Activated naive CD4-positive, alpha-beta T cell treated with Interleukin-2 at 50 U/mL for 16 hours (primary cell): ENCODE data around the gene BPIFB4.
"Not testable (repeated sequence)": the region's sequence is repeated elsewhere in the genome, so short reads cannot be mapped to it uniquely, and the experiment has no call there.

ENCODE experiments used
- DNase-seq: peaks from one replicate; pipeline ENCODE4 v3.0.0-alpha.2; 2020

BPIFB4 gene

DNA sequence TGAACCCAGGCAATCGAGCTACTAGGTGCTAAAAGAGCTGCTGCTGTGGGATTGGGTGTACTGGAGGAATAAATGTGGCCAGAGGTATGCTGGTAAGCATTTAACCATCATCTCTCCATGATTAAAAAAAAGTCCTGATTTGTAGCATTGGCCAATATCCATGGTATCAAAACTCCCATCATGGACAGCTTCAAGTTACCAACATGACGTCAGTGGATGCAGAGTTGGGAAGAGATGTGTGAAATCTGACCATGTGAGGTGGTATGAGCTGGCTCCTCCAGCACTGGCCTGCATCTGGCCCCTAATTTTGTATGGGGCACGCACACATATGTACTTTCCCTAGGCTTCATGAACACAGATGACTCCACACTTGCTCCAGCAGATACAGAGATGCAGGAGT is 11.7 kb downstream of the BPIFB4 start:
- DNase-seq, result no peak

DNA sequence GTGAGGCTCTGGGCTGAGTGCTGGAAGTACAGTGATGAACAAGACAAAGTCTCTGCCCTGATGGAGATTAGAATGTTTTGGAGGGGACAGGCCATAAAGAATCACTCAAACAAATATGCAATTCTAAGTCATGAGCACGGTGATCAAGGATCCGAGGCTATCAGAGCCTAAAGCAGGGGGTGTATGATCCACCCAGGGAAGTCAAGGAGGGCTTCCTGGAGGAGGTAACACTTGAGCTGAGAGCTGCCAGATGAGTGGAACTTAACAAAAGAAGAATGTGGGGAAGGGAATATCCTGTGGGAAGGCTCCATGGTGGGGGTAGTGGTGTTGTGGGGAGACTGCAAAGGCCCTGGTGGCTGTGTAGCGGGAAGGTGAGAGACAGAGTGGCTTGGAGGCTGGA is 12.2 kb downstream of the BPIFB4 start:
- DNase-seq, result no peak

DNA sequence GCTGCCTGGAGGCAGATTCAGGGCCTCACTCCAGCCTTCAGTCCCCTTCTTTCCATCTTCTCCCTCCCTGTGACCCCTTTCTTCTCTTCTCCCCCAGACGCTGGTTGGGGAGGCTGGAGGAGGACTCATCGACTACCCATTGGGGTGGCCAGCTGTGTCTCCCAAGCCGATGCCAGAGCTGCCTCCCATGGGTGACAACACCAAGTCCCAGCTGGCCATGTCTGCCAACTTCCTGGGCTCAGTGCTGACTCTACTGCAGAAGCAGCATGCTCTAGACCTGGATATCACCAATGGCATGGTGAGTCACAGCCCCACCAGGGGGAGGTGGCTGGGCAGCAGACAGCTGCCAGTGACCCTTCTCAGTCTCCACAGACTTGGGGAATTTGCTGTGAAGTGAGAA is 12.9 kb downstream of the BPIFB4 start:
- DNase-seq, result no peak

DNA sequence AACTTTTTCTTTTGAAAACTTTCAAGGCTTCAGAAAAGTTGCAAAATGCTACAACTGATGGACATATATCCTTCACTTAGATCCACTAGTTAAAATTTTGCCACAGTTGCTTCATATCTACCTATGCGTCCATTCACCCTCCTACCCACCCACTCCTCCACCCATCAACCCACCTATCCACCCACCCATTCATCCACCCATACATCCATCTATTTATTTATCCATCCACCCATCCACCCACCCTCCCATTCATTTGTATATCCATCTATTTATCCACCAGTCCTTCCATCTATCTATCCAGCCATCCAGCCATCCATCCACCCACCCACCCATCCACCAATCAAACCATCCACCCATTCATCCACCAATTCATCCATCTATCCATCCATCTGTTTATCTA is 13.6 kb downstream of the BPIFB4 start:
- DNase-seq, result no peak

DNA sequence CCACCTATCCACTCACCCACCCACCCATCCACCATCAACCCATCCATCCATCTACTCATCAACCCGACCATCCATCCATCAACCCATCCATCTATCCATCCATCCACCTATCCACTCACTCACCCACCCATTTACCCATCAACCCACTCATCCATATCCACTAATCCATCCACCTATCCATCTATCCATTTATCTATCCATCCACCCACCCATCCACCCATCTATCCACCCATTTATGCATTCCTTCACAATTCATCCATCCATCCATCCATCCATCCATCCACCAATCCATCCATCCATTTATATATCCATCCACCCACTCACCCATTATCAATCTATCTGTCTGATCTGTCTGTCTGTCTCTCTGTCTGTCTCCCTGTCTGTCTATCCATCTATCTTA is 14.1 kb downstream of the BPIFB4 start:
- DNase-seq, result no peak

DNA sequence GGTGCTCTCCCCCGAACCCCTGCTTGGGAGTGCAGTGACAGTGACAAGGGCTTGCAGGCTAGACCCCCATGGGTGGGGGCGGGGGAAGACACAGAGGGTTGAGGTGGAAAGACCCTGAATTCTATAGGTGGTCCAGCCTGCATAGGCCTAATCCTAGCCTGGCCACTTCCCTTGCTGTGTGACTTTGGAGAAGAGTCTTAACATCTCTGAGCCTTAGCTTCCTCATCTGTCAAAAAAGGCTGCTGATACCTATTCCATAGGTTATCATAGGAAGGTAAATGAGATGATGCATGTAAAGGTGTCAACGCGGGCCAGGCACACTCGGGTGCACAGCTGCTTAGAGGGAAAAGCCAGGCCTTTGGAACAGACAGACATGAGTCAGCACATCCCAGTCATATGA is 15.8 kb downstream of the BPIFB4 start:
- no peak for DNase-seq

DNA sequence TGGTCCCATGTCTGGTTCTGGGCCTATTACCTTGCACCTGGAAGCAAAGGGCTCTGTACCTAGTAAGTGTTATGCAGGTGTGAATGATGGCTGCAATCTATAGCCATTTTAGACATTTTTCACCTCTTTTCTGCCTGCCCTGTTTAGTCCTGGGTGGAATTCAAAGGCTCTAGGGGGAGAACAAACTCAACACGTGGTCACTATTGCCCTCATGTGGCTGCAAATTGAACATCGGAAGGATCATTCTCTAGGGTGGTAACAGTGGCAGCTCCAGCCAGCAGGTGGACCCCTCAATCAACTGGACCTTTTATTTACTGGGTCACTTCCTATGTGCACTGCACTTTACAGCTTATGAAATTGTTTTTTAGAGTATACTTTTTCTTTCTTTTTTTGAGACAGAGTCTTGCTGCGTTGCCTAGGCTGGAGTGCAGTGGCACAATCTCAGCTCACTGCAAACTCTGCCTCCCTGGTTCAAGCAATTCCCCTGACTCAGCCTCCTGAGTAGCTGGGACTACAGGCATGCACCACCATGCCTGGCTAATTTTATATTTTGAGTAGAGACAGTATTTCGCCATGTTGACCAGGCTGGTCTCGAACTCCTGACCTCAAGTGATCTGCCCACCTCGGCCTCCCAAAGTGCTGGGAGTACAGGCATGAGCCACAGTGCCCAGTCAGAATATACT is 16.6 kb downstream of the BPIFB4 start:
- peak; percentile 32 for DNase-seq

DNA sequence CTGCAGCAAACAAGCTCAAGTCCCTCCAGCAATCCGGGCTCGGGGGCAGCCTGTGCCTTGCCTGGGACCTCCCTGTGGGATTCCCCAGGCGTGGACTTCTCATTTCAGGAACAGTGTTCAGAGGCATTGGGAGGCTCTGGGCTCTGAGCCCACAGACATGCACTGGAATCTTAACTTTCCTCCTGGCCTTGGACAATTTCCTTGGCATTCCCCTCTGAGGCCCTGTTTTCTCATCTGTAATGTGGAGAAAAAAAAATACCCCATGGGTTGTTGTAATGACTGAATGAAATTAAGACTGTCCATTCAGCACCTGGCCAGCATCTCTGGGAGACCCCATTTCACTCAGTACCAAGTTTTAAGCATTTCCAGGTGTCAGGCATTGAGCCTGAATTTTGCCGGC is 17.6 kb downstream of the BPIFB4 start:
- no peak for DNase-seq

DNA sequence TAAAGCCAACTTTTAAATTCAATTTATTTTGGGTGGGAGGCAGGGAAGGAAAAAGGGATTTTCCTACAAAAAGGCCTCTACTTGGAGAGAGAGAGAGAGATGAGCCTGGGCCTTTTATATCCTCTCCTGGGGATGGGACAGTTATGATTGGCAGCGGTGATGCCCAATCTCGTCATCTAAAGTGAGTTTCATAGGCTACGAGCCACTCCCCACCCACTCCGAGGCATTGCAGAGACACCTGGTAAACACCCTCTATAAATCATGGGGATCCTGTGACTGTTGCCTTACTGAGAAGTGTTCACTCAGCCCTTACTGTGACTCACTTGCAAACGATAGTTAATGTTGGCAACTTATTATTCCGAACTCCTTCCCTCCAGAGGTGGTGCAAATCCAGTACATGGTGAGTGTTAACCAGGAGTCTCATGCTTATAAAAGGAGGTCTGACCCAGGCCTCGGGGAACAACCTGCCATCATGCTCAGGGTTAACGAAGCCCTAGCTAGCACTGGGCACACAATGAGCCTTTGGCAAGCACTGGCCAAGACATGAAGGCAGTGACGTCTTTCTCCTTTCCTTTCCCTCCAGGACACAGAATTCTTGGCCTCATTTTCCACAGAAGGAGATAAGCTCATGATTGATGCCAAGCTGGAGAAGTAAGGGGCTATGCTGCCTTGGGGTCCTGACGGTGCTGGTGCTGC is 20.5 kb downstream of the BPIFB4 start:
- DNase-seq, result no peak

DNA sequence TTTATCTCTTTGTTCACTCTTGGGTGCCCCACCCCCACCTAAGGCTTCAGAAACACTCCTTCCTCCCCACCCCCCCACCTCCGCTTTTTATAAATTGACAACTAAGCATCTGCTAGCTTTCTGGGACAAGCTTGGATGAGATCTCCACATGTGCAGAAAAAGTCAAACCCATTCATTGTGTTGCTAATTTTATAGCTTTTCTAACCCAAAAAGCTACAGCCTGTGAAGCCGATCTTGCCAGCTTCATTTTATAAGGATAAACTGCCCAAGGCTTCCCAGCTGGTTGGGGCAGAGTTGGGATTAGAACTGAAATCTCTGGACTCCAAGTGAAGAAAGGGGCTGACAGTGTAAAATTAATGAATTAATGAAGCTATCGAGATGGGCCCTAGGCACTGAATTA is 24.1 kb downstream of the BPIFB4 start:
- DNase-seq, result no peak

DNA sequence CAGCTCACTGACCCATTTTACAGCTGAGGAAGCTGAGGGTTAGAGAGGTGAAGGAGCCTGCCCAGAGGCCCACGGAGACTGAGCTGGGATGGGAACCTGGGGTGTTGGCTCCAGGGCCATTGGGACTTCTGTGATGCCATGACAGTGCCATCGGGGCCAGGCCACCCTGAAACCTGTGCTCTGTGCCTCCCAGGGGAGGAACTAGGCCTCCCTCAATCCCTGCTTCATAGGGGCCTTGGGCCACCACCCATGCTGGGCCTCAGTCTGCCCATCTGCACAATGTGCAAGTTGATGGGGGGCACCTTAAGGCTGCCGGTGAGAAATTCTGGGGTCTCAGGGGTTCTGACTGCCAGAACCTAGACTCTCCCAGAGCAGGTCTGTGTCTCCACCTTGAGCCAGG is 24.9 kb downstream of the BPIFB4 start:
- no peak for DNase-seq

DNA sequence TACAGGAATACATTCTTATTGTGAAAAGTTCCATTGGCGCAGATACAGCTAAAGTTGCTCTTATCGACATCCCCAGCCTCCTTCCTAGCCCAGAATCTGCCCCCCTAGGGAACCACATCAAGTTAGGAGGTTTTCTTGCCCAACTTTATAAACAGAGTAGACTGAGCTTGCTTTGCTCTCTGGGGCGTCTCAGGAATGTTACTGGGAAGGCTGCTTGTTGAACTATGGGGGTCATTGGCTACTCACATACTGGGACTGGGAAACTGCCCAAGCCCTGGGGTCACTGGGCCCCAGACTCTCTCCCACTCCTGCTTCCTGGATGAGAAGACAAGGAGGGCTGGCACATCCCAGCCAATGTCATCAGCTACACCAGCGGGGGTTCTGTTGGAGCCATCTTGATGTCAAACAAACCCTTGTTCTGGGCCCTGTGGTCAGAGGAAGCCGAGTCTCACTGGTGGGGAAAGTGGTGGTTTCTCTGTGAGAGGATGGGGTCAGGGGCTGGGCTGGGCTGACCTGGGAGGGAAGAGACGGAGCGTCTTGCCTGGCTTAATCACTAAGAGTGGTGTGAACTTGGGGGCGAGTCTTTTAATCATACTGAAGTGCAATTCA is 26.0 kb downstream of the BPIFB4 start:
- DNase-seq, result no peak

DNA sequence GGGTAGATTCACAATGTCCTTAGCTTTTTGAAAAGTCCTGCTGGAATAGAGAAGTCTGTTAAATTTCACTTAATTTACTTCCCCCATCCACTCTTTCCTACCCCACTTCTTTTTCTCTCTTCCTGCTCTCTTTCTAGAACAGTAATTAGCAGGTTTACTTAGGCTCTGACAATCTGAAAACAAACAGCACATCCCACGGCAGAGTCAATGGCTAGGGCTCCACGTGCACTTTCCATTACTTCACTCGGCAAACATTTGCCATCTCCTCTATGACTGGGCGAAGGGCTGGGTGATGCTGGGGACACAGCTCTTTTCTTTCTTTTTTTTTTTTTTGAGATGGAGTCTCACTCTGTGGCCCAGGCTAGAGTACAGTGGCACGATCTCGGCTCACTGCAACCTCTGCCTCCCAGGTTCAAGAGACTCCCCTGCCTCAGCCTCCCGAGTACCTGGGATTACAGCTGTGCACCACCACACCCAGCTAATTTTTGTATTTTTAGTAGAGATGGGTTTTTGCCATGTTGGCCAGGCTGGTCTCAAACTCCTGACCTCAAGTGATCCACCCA is 26.7 kb downstream of the BPIFB4 start:
- not testable (repeated sequence) for DNase-seq

DNA sequence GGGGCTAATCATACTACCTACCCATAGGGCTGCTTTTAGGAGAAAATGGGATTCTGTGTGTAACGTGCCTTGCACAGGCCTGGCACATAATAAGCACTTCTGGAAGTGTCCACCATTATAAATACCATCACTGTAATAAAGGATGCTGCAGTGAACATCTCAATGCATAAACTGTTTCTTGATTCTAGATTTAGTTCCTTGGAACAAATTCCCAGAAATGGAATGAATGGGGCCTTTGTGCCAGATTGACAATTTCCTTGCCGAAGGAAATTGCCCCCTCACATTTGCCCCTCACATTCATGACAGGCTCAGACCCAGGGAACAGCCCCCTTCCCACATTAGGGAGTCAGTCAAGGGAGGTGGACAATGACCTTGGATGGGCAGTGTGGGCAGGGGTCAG is 29.2 kb downstream of the BPIFB4 start:
- DNase-seq, result no peak

DNA sequence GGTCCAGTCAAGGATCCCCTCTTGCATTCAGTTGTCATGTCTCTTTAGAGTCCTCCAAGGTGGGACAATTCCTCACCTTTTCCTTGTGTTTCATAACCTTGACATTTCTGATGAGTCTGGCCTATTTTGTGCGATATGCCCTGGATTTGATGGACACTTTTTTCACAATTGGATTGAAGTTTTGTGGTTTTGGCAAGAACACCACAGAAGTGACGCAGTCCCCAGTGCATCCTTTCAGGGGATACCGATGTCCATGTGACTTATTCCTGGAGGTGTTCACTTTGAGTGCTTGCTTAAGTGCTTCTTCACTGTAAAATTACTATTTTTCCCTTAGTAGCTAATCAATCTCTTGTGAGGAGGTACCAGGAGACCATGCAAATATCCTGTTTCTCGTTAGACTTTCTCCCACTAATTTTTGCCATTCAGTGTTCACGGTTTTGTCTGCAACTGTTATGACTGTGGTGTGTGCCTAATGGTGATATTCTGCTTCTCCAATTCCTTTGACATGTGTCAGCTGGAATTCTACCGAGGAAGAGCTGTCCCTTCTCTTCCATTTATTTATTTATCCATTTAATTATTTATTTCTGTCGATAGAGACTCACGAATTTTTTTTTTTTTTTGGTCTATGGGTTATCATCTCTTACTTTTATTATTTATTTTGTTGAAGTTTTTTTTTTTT is 30.8 kb downstream of the BPIFB4 start:
- DNase-seq, result no peak

DNA sequence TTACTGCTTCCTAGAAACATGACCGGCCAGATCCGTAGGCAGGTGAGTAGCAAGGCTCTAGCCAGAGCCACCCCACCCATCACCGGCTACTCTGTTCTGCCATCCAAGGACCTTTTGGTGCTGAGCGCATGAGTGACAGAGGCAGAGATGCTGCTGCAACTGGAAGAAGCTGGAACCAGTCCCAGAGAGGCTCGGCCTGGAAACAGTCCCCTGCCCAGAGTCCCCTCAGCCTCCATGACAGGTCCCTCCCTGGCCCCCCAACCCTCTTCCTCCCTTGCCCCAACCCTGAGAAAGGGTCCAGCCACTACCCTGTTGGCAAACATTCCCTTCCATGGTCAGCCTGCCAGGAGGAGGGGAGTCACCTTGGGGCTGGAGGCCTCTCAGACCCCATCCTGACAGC is 31.9 kb downstream of the BPIFB4 start:
- DNase-seq, result no peak

DNA sequence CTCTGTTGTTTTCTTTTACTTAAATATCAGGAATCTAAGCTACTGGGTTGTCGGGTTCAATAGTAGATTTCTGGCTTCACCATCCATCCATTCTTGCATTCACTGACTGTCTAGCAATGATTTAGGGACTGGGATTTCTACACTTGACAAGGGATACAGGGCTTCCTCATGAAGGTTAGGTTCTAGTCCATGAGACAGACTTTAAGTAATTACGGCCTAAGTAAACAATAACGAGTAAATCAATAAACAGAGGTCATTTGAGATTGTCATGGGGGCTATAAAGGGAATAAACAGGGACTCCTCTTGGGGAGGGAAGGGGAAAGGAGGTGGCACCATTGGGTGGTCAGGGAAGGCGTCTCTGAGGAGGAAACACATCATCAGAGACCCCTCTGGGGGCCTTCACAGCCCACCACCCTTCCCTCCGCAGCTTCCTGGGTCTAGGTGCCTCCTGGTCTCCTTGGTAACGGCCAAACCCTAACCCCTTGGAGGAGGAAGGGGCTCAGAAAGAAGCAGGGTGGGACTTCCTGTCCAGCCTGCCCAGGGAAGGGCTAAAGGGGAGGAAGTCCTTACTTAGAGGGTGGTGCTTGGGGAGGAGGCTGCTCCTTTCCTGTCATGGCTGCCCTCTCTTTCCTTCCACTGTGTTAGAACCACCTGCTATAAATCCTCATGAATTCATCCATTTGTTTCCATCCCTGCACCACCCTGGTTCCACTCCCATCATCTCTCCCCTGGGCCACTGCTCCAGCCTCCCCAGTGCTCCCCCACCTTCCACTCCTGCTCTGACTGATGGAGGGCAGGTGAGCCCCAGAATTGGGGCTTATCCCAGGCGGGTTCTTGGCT is 33.3 kb downstream of the BPIFB4 start:
- DNase-seq, result no peak

DNA sequence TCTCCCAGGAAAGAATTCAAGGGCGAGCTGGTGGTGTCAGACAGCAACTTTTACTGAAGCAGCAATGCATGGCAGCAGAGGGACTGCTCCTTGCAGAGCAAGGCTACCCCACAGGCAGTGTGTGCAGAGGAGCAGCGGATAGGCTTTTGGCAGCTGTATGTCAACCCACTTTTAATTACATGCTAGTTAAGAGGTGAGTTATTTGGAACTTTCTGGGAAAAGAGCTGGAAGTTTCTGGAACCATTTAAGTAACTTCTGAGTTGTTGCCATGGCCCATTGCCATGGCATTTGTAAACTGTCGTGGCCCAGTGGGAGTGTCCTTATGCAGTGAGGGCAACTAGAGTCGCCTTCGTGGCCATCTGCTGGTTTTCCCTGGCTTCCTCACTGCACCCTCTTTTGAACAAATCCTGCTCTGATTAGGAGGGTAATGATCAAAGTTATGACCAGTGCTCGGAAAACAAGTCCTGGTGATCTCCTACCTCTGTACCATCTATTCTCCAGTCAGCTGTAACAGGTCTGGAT is 34.0 kb downstream of the BPIFB4 start:
- no peak for DNase-seq

DNA sequence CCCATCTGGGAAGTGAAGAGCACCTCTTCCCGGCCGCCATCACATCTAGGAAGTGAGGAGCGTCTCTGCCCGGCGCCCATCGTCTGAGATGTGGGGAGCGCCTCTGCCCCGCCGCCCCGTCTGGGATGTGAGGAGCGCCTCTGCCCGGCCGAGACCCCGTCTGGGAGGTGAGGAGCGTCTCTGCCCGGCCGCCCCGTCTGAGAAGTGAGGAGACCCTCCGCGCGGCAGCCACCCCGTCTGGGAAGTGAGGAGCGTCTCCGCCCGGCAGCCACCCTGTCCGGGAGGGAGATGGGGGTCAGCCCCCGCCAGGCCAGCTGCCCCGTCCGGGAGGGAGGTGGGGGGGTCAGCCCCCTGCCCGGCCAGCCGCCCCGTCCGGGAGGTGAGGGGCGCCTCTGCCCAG is 36.1 kb downstream of the BPIFB4 start:
- not testable (repeated sequence) for DNase-seq

DNA sequence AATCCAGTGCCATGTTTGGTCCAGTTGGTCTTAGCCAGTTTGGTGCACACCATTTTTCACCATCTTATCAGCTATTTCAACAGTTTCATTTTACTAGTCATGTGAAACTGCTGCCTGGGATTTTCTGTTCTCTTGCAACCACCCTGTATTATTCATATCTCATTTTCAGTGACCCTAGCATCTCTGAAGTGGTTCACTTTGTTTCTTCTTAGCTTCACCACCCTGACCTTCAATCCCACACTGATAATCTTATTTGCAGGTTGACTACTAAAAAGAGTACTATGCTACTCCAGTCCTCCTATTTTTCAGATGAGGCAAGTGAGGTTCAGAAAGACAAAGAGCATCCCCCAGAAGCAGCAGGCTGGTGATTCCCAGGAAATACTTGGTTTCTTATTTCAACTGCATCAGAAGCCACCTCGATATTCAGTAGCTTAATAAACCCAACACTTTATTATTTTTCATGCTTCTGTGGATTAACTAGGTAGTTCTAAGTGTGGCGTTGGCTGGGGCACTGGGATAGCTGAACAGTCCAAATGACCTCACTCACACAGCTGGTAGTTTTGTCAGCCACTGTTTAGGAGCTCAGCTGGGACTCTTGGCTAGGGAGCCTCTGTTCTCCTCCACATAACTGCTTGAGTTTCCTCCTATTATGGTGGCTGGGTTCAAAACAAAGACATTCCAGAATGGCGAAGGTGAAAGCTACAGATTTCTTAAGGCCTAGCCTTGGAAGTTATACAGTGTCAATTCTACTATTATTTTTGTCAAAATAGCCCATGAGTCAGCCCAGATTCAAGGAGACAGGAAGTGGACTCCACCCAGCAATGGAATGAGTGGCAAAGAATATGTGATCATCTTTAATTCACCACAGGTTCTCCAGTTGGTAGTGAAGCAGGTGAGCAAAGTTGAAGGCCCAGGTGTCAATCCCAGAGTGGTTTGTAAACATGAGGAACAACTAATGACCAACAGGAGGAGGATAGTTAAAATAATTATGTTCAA is 40.6 kb downstream of the BPIFB4 start:
- DNase-seq, result no peak

DNA sequence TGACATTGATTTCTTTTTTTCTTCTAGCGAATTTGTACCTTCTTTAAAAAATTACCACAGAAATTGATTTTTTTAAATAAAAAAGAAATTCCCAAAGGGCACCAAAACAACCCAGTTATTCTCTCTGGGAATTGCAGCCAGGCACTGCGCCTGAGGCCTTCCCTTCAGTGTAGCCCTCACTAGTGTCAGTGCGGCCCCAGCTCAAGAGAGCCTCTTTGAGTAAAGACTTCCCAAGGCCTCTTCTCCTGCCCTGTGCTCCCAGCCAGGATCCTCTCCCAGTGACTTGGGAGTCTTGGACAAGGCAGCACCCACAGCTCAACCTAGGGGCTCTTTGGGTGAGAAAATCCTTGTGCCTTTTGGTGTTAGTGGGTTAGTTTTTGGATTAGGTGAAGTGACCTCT is 41.5 kb downstream of the BPIFB4 start:
- no peak for DNase-seq
